ENCODE measurements around the gene WNK2.

GRCh38 chr9:93210324-93210973 lies 26.5 kb downstream of the WNK2 start:
- TF ChIP-seq CTCF (IDR thresholded peaks at IDR 0.05) (no peak), POLR2A (IDR thresholded peaks at IDR 0.05) (peak in 1 of 2 donors; percentile 60)
